HG02840 (cell line): Measurements from ENCODE around the gene RNF32.
"Not testable (repeated sequence)": the region's sequence is repeated elsewhere in the genome, so short reads cannot be mapped to it uniquely, and the experiment has no call there.

ENCODE experiments used
- ATAC-seq: cut with Tn5 transposase; IDR thresholded peaks from one replicate; pipeline ENCODE4 v1.9.1; 2021; ENCODE audit warnings: mild to moderate bottlenecking, moderate library complexity, moderate number of reproducible peaks; ENCODE audit not compliant: unreplicated experiment, low FRiP score

The RNF32 gene

GRCh38 chr7:156612930-156613329 is 27.6 kb upstream of the RNF32 start:
- ATAC-seq, result no peak

DNA sequence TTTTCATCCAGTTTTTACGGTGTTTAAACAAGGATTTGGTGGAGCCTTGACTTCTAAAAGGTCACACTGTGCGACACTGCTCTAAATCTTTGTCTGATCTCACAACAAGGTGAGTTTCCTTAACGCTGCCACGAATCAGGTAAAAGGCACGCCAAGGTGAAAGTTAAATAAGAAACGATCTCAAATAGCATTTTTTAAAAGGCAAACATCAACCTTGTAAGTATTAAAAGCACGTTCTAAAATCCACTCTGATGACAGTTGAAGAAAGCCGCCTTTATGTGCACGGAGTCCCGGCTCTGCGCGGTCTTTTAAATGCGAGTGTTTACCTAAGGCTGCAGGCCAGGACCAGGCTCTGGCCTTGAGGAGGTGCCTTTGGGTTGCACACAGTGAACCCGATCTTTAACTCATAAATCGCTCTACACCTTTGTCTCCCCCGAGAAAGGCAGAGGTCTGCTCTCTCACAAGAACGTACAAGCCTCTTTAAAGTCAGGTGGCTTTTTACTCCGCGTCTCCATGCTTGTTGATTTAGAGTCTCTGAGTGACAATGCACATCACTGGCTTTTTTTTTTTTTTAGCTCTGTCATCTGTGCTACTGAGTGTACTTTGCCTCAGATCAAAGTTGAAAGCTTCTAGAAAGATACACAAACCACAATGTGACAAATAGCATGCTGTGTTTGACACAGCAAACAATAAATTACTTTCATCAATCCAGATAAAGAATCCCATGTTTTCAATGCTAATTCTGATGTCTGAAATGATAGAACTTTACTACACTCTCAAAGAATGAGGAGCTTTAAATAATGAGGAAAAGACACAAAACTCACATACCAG is 25.9 kb upstream of the RNF32 start:
- no peak for ATAC-seq

DNA sequence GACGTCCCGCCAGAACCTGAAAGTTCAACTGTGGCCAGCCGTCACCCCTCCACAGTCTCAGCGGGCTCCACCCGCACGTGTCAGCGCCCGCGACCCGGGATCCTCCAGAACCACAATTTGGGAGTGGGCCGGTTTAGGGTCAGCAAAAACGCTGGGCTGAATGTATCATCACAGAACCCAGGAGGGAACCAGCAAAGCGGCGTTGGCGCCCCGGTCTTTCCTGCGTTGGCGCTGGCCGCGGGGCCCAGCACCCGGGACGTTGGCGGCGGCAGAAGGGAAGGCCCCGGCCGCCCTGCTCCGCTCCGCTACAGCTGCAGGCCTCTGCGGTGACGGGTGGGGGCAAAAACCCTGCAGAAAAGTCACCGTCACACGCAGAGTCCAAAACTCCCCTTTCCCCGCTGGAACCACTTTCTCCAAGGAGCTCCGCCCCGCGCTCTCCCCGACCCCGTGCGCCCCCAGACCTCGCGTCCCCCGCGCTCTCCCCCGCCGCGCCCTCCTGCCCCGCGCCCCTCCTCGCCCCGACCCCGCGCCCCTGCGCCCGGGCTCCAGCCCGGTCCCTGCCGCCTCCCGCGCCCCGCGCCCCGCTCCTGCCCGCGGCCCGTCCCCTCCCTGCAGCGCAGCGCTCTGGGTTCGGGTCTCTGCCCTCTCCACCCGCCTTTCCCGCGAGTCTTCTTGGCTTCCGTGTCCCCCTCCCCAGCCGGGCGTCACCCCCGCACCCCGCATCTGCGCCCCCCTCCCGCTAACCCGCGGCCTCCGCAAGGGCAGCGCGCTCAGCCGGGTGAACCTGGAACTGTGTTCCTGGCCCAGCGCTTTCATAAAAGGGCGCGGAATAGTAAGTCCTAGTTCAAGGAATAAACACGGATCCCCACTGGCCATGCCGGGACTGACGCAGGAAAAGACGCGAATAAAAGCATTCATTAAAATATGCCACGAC is 24.0 kb upstream of the RNF32 start:
- no peak for ATAC-seq

GRCh38 chr7:156617215-156617614 is 23.4 kb upstream of the RNF32 start:
- ATAC-seq, result no peak

DNA sequence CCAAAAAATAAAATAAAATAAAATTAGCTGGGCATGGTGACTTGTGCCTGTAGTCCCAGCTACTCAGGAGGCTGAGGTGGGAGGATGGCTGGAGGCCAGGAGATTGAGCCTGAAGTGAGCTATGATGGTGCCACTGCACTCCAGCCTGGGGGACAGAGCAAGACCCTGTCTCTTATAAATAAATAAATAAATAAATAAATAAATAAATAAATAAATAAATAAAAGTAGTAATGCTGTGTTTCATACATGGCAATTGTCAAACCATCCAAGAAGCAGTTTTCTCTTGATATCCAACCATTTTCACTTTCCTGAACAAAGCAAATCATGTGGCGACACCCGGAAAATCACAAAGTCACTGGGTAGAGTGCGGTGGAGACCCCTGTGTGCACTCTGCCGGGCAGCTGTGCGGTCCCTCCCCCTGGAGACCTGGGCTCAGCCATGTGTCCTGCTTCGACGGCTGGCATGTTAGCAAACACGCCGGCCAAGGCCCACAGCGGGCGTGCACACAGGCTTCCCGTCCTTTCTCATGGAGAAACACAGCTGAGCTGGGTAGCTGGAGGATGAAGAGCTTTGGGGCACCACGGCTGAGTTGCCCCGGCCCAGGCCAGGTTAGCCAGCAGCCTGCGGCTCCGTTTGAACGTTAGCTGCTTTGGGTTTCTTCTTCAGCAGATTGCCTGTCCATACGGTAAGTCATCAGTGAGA is 22.3 kb upstream of the RNF32 start:
- ATAC-seq, result no peak

- no peak for ATAC-seq
Observed at GRCh38 chr7:156618780-156619367, 21.7 kb upstream of the RNF32 start.

GRCh38 chr7:156619488-156620290 is 20.9 kb upstream of the RNF32 start:
- ATAC-seq, result not testable (repeated sequence)

DNA sequence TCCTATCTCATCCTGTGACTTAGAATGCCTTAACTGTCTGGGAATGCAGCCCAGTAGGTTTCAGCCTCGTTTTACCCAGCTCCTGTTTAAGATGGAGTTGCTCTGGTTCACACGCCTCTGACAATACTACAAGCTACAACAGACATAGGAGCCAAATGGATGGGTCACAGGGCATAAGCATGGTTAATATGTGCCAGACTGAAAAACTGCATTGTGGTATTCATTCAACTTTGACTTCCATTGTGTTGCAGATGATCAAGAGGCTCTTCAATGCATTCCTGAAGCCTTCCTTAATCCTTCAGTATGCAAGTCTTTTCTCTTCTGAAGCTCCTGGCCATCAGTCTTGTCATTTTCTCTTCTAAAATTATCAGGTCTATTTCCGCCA is 20.3 kb upstream of the RNF32 start:
- no peak for ATAC-seq

DNA sequence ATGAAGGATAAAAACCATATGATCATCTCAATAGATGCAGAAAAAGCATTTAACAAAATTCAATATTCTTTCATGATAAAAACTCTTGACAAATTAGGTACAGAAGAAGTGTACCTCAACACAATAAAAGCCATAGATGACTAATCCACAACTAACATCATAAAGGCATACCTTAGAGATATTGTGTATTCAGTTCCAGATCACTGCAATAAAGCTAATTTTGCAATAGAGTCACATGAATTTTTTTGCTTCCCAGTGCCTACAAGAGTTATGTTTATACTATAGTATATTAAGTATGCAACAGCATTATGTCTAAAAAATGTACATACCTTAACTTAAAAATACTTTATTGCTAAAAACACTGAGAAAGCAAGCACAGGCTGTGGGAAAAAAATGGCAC is 18.9 kb upstream of the RNF32 start:
- no peak for ATAC-seq

DNA sequence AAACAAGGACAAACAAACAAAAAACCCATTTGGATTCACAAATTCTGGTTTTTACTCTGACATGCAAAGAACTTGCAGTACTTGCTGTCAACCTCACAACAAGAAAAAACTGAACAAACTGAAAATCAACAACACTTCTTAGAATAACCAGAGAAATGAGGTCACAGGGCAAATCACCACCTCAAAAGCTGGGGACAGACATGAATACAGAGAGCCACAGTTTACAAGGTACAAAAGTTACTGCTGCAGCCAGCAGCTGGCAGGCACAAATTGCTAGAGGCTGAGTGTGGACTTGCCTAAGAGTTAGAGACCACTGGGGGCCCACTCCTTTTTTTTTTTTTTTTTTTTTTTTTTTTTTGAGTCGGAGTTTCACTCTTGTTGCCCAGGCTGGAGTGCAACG is 15.0 kb upstream of the RNF32 start:
- ATAC-seq, result no peak

GRCh38 chr7:156626220-156626895 is 14.2 kb upstream of the RNF32 start:
- ATAC-seq, result no peak

DNA sequence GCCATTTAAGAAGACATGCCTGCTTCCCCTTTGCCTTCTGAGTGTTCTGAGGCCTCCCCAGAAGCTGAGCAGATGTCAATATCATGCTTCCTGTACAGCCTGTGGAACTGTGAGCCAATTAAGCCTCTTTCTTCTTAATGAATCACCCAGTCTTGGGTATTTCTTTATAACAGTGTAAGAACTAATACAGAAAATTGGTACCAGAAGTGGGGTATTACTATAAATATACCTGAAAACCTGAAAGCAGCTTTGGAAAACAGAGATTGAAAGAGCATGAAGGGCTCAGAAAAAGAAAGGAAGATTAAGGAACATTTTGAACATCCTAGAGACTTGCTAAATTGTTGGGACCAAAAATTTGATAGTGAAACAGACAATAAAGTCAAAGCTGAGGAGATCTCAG is 12.0 kb upstream of the RNF32 start:
- ATAC-seq, result no peak

- no peak for ATAC-seq
Observed at GRCh38 chr7:156629873-156630272, 10.7 kb upstream of the RNF32 start.

GRCh38 chr7:156634117-156634516 is 6.5 kb upstream of the RNF32 start:
- ATAC-seq, result no peak

- ATAC-seq, result no peak
Observed at GRCh38 chr7:156635529-156636385, 4.8 kb upstream of the RNF32 start.

DNA sequence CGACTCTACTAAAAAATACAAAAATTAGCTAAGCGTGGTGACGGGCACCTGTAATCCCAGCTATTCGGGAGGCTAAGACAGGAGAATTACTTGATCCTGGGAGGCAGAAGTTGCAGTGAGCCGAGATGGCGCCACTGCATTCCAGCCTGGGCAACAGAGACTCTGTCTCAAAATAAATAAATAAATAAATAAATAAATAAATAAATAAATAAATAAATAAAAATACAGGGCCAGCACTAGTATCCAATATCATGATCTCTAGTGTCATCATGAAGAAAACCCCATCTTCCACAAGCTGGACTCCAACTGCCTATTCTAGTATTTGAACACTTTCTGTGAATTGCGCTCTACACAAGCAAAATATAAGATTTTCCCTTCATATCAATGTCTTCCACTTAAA is 3.5 kb upstream of the RNF32 start:
- ATAC-seq, result not testable (repeated sequence)

GRCh38 chr7:156638443-156639077 is 2.0 kb upstream of the RNF32 start:
- ATAC-seq, result no peak
